AG09319 (cell line): ENCODE data around the gene FAM163A.

Experiments used
- DNase-seq: peaks from one replicate; pipeline ENCODE4 v3.0.0-alpha.2; 2010; ENCODE audit warnings: low read depth; ENCODE audit errors: extremely low read depth
- CTCF ChIP-seq: IDR thresholded peaks from 2 replicates; pipeline ENCODE4 v1.5.1; 2011; ENCODE audit warnings: low read depth, mild to moderate bottlenecking, inconsistent platforms, low read length, moderate library complexity

FAM163A gene

GRCh38 chr1:179777731-179778130 lies 34.6 kb downstream of the FAM163A start:
- DNase-seq: no peak
- TF ChIP-seq CTCF: no peak

GRCh38 chr1:179779645-179780272 lies 36.7 kb downstream of the FAM163A start:
- no peak for DNase-seq
- TF ChIP-seq CTCF: no peak

- TF ChIP-seq CTCF: no peak
- DNase-seq: no peak
These were observed 38.9 kb downstream of the FAM163A start for GRCh38 chr1:179781962-179782361.

- DNase-seq: no peak
- TF ChIP-seq CTCF: no peak
These were observed 41.9 kb downstream of the FAM163A start for GRCh38 chr1:179785031-179785431.

GRCh38 chr1:179785728-179786127 lies 42.6 kb downstream of the FAM163A start:
- no peak for DNase-seq
- no peak for TF ChIP-seq CTCF

GRCh38 chr1:179786815-179787685 lies 44.0 kb downstream of the FAM163A start:
- no peak for DNase-seq
- no peak for TF ChIP-seq CTCF

GRCh38 chr1:179788259-179788658 lies 45.2 kb downstream of the FAM163A start:
- DNase-seq: no peak
- TF ChIP-seq CTCF: no peak
